ENCODE measurements around the gene SAXO1.

GRCh38 chr9:18997151-18997550 lies 35.9 kb downstream of the SAXO1 start:
- TF ChIP-seq, protein P1, sequence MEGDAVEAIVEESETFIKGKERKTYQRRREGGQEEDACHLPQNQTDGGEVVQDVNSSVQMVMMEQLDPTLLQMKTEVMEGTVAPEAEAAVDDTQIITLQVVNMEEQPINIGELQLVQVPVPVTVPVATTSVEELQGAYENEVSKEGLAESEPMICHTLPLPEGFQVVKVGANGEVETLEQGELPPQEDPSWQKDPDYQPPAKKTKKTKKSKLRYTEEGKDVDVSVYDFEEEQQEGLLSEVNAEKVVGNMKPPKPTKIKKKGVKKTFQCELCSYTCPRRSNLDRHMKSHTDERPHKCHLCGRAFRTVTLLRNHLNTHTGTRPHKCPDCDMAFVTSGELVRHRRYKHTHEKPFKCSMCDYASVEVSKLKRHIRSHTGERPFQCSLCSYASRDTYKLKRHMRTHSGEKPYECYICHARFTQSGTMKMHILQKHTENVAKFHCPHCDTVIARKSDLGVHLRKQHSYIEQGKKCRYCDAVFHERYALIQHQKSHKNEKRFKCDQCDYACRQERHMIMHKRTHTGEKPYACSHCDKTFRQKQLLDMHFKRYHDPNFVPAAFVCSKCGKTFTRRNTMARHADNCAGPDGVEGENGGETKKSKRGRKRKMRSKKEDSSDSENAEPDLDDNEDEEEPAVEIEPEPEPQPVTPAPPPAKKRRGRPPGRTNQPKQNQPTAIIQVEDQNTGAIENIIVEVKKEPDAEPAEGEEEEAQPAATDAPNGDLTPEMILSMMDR (conservative IDR thresholded peaks at IDR 0.05; ENCODE audit: low read depth in 2 of 2): no peak
- TF ChIP-seq ZNF114 (CRISPR knock-in tag; IDR thresholded peaks at IDR 0.05): no peak
- no peak for TF ChIP-seq REST (IDR thresholded peaks at IDR 0.05; ENCODE audit: unreplicated experiment)
- no peak for TF ChIP-seq POLR2AphosphoS5 (IDR thresholded peaks at IDR 0.05; ENCODE audit: low read depth)
- no peak for TF ChIP-seq EZH2 (IDR thresholded peaks at IDR 0.05; ENCODE audit: low read depth, unreplicated experiment)
- TF ChIP-seq JUNB (IDR thresholded peaks at IDR 0.05; ENCODE audit: unreplicated experiment): no peak

All from GM23338 (cell line).